GM12878 (cell line): ENCODE measurements around the gene ADCY7.

Experiments
- BCL11A ChIP-seq: IDR thresholded peaks from 2 replicates; pipeline ENCODE4 v1.6.1; 2011; ENCODE audit warnings: low read depth, low read length
- BRCA1 ChIP-seq: IDR thresholded peaks from 2 replicates; pipeline ENCODE4 v1.6.1; 2011; ENCODE audit warnings: low read depth, low read length, improper control_type of control experiment
- CTCF ChIP-seq, 3 experiments: IDR thresholded peaks in 2 of 3; conservative IDR thresholded peaks in 1 of 3; 2 replicates each; pipeline ENCODE4 v1.5.1; 2011; ENCODE audit warnings: low read depth in 3 of 3, low read length in 3 of 3, mild to moderate bottlenecking in 3 of 3, control low read depth in 2 of 3, moderate library complexity in 2 of 3, inconsistent platforms in 1 of 3, mixed read lengths in 1 of 3; ENCODE audit not compliant: control insufficient read depth in 2 of 3, insufficient read depth in 1 of 3; ENCODE audit errors: extremely low read depth in 1 of 3
- IRF3 ChIP-seq: fragments of 450-650 bp; IDR thresholded peaks from 2 replicates; pipeline ENCODE4 v1.6.1; 2014; ENCODE audit warnings: mild to moderate bottlenecking
- POLR2A ChIP-seq: IDR thresholded peaks from 2 replicates; pipeline ENCODE4 v1.6.1; 2011; ENCODE audit warnings: low read depth, mild to moderate bottlenecking, low read length
- RCOR1 ChIP-seq: conservative IDR thresholded peaks from 2 replicates; pipeline ENCODE4 v1.6.1; 2012; ENCODE audit warnings: low read depth, low read length, improper control_type of control experiment
- RELA ChIP-seq: fragments of 450-650 bp; IDR thresholded peaks from 2 replicates; pipeline ENCODE4 v1.8.0; 2014; ENCODE audit warnings: borderline replicate concordance; ENCODE audit not compliant: partially characterized antibody

GRCh38 chr16:50326835-50327465, 60.6 kb downstream of the ADCY7 start:
- TF ChIP-seq IRF3: no peak
- peak; percentile 45 to 76 (median 55) for TF ChIP-seq CTCF (IDR thresholded peaks at IDR 0.05 in 2 of 3, conservative IDR thresholded peaks at IDR 0.05 in 1 of 3; ENCODE audit: control insufficient read depth in 2 of 3, extremely low read depth in 1 of 3, insufficient read depth in 1 of 3, low read depth in 3 of 3, low read length in 3 of 3)
- TF ChIP-seq BRCA1: no peak
- no peak for TF ChIP-seq RCOR1
- TF ChIP-seq RELA: no peak
- TF ChIP-seq POLR2A: no peak
- TF ChIP-seq BCL11A: no peak
